A549 (cell line): Measurements from ENCODE around the gene ZNF484.
"Not testable (repeated sequence)": the region's sequence is repeated elsewhere in the genome, so short reads cannot be mapped to it uniquely, and the experiment has no call there.

Source experiments
- BHLHE40 ChIP-seq: IDR thresholded peaks from 2 replicates; pipeline ENCODE4 v1.6.1; 2012; ENCODE audit warnings: low read depth, low read length, inconsistent platforms
- CBX8 ChIP-seq: fragments of 200-600 bp; sonication (generic); IDR thresholded peaks from 2 replicates; pipeline ENCODE4 v1.6.1; 2016
- CEBPB ChIP-seq, 2 experiments: fragments of >200 bp in 1 of 2; sonication (Bioruptor Twin) in 1 of 2; formaldehyde crosslinking in 1 of 2; IDR thresholded peaks; 2 replicates each; pipeline ENCODE4 v1.6.1; 2012 to 2016
- PHF8 ChIP-seq: fragments of 200-600 bp; sonication (generic); IDR thresholded peaks from 2 replicates; pipeline ENCODE4 v1.6.1; 2016; ENCODE audit warnings: low read depth, mild to moderate bottlenecking, antibody characterized with exemption, moderate library complexity, borderline replicate concordance
- POLR2A ChIP-seq: IDR thresholded peaks from 2 replicates; pipeline ENCODE4 v1.6.1; 2012; ENCODE audit warnings: mild to moderate bottlenecking, low read length
- SMC3 ChIP-seq: fragments of >200 bp; sonication (Bioruptor Twin); formaldehyde crosslinking; IDR thresholded peaks from 3 replicates; pipeline ENCODE4 v1.6.1; 2018; ENCODE audit warnings: inconsistent platforms
- TF ChIP-seq, protein P1 (sequence below): fragments of >200 bp; sonication (Bioruptor Twin); formaldehyde crosslinking; IDR thresholded peaks from 3 replicates; pipeline ENCODE4 v1.5.1; 2016
- TF ChIP-seq, protein P2 (sequence below): fragments of 200-600 bp; sonication (generic); IDR thresholded peaks from 2 replicates; pipeline ENCODE4 v1.6.1; 2016; ENCODE audit warnings: antibody characterized with exemption, mild to moderate bottlenecking, moderate library complexity
- TF ChIP-seq, protein P3 (sequence below): IDR thresholded peaks from 2 replicates; pipeline ENCODE4 v1.6.1; 2012
- TF ChIP-seq, protein P4 (sequence below): fragments of 250-450 bp; sonication (Bioruptor Pico); IDR thresholded peaks from 2 replicates; pipeline ENCODE4 v1.5.0; 2021; ENCODE audit warnings: mild to moderate bottlenecking, moderate library complexity, borderline replicate concordance

DNA sequence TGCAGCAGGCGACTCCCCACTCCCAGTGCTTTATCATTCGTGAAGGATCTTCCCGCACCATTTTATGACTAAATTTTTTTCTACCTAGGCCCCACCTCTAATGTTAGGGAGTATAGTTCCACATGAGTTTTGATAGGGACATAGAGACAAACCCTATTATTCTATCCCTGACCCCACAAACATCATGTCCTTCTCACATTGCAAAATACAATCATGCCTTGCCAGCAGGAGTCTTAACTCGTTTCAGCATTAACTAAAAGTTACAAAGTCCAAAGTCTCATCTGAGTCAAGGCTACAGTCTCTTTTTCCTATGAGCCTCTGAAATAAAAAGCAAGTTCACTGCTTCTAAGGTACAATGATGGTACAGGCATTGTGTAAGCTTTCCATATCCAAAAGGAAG, 14.4 kb upstream of the ZNF484 start:
- TF ChIP-seq POLR2A; BHLHE40; CEBPB (IDR thresholded peaks at IDR 0.05); CBX8; PHF8; SMC3: not testable (repeated sequence)
- TF ChIP-seq, protein P1, sequence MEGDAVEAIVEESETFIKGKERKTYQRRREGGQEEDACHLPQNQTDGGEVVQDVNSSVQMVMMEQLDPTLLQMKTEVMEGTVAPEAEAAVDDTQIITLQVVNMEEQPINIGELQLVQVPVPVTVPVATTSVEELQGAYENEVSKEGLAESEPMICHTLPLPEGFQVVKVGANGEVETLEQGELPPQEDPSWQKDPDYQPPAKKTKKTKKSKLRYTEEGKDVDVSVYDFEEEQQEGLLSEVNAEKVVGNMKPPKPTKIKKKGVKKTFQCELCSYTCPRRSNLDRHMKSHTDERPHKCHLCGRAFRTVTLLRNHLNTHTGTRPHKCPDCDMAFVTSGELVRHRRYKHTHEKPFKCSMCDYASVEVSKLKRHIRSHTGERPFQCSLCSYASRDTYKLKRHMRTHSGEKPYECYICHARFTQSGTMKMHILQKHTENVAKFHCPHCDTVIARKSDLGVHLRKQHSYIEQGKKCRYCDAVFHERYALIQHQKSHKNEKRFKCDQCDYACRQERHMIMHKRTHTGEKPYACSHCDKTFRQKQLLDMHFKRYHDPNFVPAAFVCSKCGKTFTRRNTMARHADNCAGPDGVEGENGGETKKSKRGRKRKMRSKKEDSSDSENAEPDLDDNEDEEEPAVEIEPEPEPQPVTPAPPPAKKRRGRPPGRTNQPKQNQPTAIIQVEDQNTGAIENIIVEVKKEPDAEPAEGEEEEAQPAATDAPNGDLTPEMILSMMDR = not testable (repeated sequence)
- TF ChIP-seq, protein P2, sequence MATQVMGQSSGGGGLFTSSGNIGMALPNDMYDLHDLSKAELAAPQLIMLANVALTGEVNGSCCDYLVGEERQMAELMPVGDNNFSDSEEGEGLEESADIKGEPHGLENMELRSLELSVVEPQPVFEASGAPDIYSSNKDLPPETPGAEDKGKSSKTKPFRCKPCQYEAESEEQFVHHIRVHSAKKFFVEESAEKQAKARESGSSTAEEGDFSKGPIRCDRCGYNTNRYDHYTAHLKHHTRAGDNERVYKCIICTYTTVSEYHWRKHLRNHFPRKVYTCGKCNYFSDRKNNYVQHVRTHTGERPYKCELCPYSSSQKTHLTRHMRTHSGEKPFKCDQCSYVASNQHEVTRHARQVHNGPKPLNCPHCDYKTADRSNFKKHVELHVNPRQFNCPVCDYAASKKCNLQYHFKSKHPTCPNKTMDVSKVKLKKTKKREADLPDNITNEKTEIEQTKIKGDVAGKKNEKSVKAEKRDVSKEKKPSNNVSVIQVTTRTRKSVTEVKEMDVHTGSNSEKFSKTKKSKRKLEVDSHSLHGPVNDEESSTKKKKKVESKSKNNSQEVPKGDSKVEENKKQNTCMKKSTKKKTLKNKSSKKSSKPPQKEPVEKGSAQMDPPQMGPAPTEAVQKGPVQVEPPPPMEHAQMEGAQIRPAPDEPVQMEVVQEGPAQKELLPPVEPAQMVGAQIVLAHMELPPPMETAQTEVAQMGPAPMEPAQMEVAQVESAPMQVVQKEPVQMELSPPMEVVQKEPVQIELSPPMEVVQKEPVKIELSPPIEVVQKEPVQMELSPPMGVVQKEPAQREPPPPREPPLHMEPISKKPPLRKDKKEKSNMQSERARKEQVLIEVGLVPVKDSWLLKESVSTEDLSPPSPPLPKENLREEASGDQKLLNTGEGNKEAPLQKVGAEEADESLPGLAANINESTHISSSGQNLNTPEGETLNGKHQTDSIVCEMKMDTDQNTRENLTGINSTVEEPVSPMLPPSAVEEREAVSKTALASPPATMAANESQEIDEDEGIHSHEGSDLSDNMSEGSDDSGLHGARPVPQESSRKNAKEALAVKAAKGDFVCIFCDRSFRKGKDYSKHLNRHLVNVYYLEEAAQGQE = not testable (repeated sequence)
- TF ChIP-seq, protein P3, sequence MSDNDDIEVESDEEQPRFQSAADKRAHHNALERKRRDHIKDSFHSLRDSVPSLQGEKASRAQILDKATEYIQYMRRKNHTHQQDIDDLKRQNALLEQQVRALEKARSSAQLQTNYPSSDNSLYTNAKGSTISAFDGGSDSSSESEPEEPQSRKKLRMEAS = not testable (repeated sequence)
- TF ChIP-seq, protein P4, sequence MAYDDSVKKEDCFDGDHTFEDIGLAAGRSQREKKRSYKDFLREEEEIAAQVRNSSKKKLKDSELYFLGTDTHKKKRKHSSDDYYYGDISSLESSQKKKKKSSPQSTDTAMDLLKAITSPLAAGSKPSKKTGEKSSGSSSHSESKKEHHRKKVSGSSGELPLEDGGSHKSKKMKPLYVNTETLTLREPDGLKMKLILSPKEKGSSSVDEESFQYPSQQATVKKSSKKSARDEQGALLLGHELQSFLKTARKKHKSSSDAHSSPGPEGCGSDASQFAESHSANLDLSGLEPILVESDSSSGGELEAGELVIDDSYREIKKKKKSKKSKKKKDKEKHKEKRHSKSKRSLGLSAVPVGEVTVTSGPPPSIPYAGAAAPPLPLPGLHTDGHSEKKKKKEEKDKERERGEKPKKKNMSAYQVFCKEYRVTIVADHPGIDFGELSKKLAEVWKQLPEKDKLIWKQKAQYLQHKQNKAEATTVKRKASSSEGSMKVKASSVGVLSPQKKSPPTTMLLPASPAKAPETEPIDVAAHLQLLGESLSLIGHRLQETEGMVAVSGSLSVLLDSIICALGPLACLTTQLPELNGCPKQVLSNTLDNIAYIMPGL (CRISPR knock-in tag) = not testable (repeated sequence)
